HEK293 (cell line): ENCODE results near the gene SLC47A2.
A peak's percentile ranks its signal among the peaks of the same experiment; 100 is the strongest.

Experiments
- HOXD13 ChIP-seq: sonication (generic); formaldehyde crosslinking; IDR thresholded peaks from 2 replicates; pipeline ENCODE4 v1.8.0; 2022; ENCODE audit warnings: missing genetic modification reagents, borderline replicate concordance
- KLF1 ChIP-seq: fragments of 450-650 bp; formaldehyde crosslinking; IDR thresholded peaks from 2 replicates; pipeline ENCODE4 v1.5.1; 2016; ENCODE audit warnings: missing biosample characterization, missing genetic modification characterization
- OSR2 ChIP-seq: fragments of 450-650 bp; formaldehyde crosslinking; IDR thresholded peaks from 2 replicates; pipeline ENCODE4 v1.5.1; 2016; ENCODE audit warnings: missing biosample characterization, missing genetic modification characterization
- YY1 ChIP-seq: fragments of 450-650 bp; formaldehyde crosslinking; IDR thresholded peaks from 2 replicates; pipeline ENCODE4 v1.5.1; 2018; ENCODE audit warnings: missing biosample characterization, missing genetic modification characterization
- ZBTB17 ChIP-seq: fragments of 450-650 bp; formaldehyde crosslinking; IDR thresholded peaks from 2 replicates; pipeline ENCODE4 v1.5.1; 2016; ENCODE audit warnings: missing biosample characterization, missing genetic modification characterization
- ZNF112 ChIP-seq: fragments of 450-650 bp; formaldehyde crosslinking; IDR thresholded peaks from 2 replicates; pipeline ENCODE4 v1.5.0; 2017; ENCODE audit warnings: missing biosample characterization, missing genetic modification characterization
- ZNF157 ChIP-seq: fragments of 450-650 bp; formaldehyde crosslinking; IDR thresholded peaks from 2 replicates; pipeline ENCODE4 v1.5.1; 2016; ENCODE audit warnings: missing biosample characterization, missing genetic modification characterization
- ZNF16 ChIP-seq: fragments of 450-650 bp; formaldehyde crosslinking; IDR thresholded peaks from 2 replicates; pipeline ENCODE4 v1.5.1; 2016; ENCODE audit warnings: low read depth, missing biosample characterization, missing genetic modification characterization
- ZNF184 ChIP-seq: fragments of 450-650 bp; IDR thresholded peaks from 2 replicates; pipeline ENCODE4 v1.5.1; 2018; ENCODE audit warnings: missing biosample characterization, mild to moderate bottlenecking, missing genetic modification characterization
- ZNF211 ChIP-seq: fragments of 450-650 bp; formaldehyde crosslinking; IDR thresholded peaks from 2 replicates; pipeline ENCODE4 v1.5.1; 2016; ENCODE audit warnings: low read depth, missing biosample characterization, missing genetic modification characterization
- ZNF239 ChIP-seq: fragments of 450-650 bp; formaldehyde crosslinking; IDR thresholded peaks from 2 replicates; pipeline ENCODE4 v1.5.1; 2016; ENCODE audit warnings: missing biosample characterization, missing genetic modification characterization
- ZNF274 ChIP-seq, 2 experiments: fragments of 200-500 bp in 1 of 2; fragments of 450-650 bp in 1 of 2; sonication (Bioruptor generic) in 1 of 2; formaldehyde crosslinking in 1 of 2; IDR thresholded peaks; 2 replicates each; pipeline versions ENCODE4 v1.5.1 to v1.6.1; 2014 to 2016; ENCODE audit warnings: borderline replicate concordance in 1 of 2, inconsistent platforms in 1 of 2, low read length in 1 of 2, missing biosample characterization in 1 of 2, missing genetic modification characterization in 1 of 2
- ZNF324 ChIP-seq: fragments of 450-650 bp; formaldehyde crosslinking; IDR thresholded peaks from 2 replicates; pipeline ENCODE4 v1.5.1; 2016; ENCODE audit warnings: missing biosample characterization, missing genetic modification characterization
- ZNF341 ChIP-seq: fragments of 450-650 bp; formaldehyde crosslinking; IDR thresholded peaks from 2 replicates; pipeline ENCODE4; 2016; ENCODE audit warnings: low read depth, missing biosample characterization, missing genetic modification characterization
- ZNF37A ChIP-seq: fragments of 450-650 bp; IDR thresholded peaks from 2 replicates; pipeline ENCODE4 v1.5.1; 2018; ENCODE audit warnings: missing biosample characterization, missing genetic modification characterization
- ZNF529 ChIP-seq: fragments of 450-650 bp; formaldehyde crosslinking; IDR thresholded peaks from 2 replicates; pipeline ENCODE4 v1.5.1; 2017; ENCODE audit warnings: missing genetic modification characterization, missing biosample characterization; ENCODE audit not compliant: insufficient replicate concordance
- ZNF530 ChIP-seq: fragments of 450-650 bp; formaldehyde crosslinking; IDR thresholded peaks from 2 replicates; pipeline ENCODE4 v1.5.1; 2016; ENCODE audit warnings: low read depth, missing biosample characterization, missing genetic modification characterization
- ZNF544 ChIP-seq: fragments of 450-650 bp; formaldehyde crosslinking; IDR thresholded peaks from 2 replicates; pipeline ENCODE4 v1.5.0; 2017; ENCODE audit warnings: missing biosample characterization, missing genetic modification characterization
- ZNF549 ChIP-seq: fragments of 450-650 bp; IDR thresholded peaks from 2 replicates; pipeline ENCODE4 v1.5.1; 2018; ENCODE audit warnings: missing biosample characterization, missing genetic modification characterization, mild to moderate bottlenecking, inconsistent platforms, moderate library complexity
- ZNF600 ChIP-seq: fragments of 450-650 bp; formaldehyde crosslinking; IDR thresholded peaks from 2 replicates; pipeline ENCODE4 v1.5.1; 2016; ENCODE audit warnings: missing biosample characterization, missing genetic modification characterization
- ZNF658 ChIP-seq: fragments of 450-650 bp; formaldehyde crosslinking; IDR thresholded peaks from 2 replicates; pipeline ENCODE4; 2016; ENCODE audit warnings: missing biosample characterization, missing genetic modification characterization
- ZNF830 ChIP-seq: fragments of 450-650 bp; IDR thresholded peaks from 2 replicates; pipeline ENCODE4 v1.5.0; 2018; ENCODE audit warnings: missing biosample characterization, missing genetic modification characterization, low read depth, mild to moderate bottlenecking, moderate library complexity
- ZNF843 ChIP-seq: fragments of 450-650 bp; formaldehyde crosslinking; IDR thresholded peaks from 2 replicates; pipeline ENCODE4 v1.5.1; 2016; ENCODE audit warnings: missing biosample characterization, missing genetic modification characterization
- ZSCAN30 ChIP-seq: fragments of 450-650 bp; IDR thresholded peaks from 2 replicates; pipeline ENCODE4 v1.5.1; 2018; ENCODE audit warnings: missing biosample characterization, mild to moderate bottlenecking, missing genetic modification characterization, moderate library complexity
- TF ChIP-seq, protein P1 (sequence below): fragments of 450-650 bp; formaldehyde crosslinking; IDR thresholded peaks from 2 replicates; pipeline ENCODE4 v1.5.1; 2017; ENCODE audit warnings: missing biosample characterization, missing genetic modification characterization
- TF ChIP-seq, protein P2 (sequence below): fragments of 450-650 bp; formaldehyde crosslinking; IDR thresholded peaks from 2 replicates; pipeline ENCODE4 v1.5.1; 2017; ENCODE audit warnings: missing biosample characterization, mild to moderate bottlenecking, missing genetic modification characterization, moderate library complexity
- TF ChIP-seq, protein P3 (sequence below): fragments of 450-650 bp; formaldehyde crosslinking; IDR thresholded peaks from 2 replicates; pipeline ENCODE4 v1.5.1; 2016; ENCODE audit warnings: missing biosample characterization, missing genetic modification characterization
- TF ChIP-seq, protein P4 (sequence below): fragments of 450-650 bp; formaldehyde crosslinking; IDR thresholded peaks from 2 replicates; pipeline ENCODE4 v1.5.1; 2017; ENCODE audit warnings: missing biosample characterization, missing genetic modification characterization
- TF ChIP-seq, protein P5 (sequence below): fragments of 450-650 bp; formaldehyde crosslinking; IDR thresholded peaks from 2 replicates; pipeline ENCODE4 v1.5.1; 2016; ENCODE audit warnings: missing biosample characterization, missing genetic modification characterization, low read depth

SLC47A2 gene

DNA sequence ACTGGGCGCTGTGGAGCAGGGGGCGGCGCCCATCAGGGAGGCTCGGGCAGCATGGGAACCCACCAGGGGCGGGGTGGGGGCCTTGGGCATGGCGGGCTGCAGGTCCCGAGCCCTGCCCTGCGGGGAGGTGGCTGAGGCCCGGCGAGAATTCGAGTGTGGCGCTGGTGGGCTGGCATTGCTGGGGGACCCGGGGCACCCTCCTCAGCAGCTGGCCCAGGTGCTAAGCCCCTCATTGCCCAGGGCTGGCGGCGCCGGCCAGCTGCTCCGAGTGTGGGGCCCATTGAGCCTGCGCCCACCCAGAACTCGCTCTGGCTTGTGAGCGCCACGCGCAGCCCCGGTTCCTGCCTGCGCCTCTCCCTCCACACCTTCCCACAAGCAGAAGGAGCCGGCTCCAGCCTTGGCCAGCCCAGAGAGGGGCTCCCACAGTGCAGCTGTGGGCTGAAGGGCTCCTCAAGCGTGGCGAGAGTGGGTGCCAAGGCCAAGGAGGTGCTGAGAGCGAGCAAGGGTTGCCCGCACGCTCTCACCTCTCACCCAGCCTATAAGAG, 62.0 kb downstream of the SLC47A2 start (continued):
- no peak for TF ChIP-seq KLF1 (tag by site-specific recombination)
- no peak for TF ChIP-seq ZBTB17 (tag by site-specific recombination)
- TF ChIP-seq ZNF324 (tag by site-specific recombination) = no peak
- TF ChIP-seq ZNF37A (tag by site-specific recombination) = no peak
- TF ChIP-seq, protein P1, sequence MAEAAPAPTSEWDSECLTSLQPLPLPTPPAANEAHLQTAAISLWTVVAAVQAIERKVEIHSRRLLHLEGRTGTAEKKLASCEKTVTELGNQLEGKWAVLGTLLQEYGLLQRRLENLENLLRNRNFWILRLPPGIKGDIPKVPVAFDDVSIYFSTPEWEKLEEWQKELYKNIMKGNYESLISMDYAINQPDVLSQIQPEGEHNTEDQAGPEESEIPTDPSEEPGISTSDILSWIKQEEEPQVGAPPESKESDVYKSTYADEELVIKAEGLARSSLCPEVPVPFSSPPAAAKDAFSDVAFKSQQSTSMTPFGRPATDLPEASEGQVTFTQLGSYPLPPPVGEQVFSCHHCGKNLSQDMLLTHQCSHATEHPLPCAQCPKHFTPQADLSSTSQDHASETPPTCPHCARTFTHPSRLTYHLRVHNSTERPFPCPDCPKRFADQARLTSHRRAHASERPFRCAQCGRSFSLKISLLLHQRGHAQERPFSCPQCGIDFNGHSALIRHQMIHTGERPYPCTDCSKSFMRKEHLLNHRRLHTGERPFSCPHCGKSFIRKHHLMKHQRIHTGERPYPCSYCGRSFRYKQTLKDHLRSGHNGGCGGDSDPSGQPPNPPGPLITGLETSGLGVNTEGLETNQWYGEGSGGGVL = no peak
- TF ChIP-seq, protein P2, sequence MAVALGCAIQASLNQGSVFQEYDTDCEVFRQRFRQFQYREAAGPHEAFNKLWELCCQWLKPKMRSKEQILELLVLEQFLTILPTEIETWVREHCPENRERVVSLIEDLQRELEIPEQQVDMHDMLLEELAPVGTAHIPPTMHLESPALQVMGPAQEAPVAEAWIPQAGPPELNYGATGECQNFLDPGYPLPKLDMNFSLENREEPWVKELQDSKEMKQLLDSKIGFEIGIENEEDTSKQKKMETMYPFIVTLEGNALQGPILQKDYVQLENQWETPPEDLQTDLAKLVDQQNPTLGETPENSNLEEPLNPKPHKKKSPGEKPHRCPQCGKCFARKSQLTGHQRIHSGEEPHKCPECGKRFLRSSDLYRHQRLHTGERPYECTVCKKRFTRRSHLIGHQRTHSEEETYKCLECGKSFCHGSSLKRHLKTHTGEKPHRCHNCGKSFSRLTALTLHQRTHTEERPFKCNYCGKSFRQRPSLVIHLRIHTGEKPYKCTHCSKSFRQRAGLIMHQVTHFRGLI (tag by site-specific recombination) = no peak
- TF ChIP-seq, protein P3, sequence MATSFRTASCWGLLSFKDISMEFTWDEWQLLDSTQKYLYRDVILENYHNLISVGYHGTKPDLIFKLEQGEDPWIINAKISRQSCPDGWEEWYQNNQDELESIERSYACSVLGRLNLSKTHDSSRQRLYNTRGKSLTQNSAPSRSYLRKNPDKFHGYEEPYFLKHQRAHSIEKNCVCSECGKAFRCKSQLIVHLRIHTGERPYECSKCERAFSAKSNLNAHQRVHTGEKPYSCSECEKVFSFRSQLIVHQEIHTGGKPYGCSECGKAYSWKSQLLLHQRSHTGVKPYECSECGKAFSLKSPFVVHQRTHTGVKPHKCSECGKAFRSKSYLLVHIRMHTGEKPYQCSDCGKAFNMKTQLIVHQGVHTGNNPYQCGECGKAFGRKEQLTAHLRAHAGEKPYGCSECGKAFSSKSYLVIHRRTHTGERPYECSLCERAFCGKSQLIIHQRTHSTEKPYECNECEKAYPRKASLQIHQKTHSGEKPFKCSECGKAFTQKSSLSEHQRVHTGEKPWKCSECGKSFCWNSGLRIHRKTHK (tag by site-specific recombination) = no peak
- TF ChIP-seq ZNF530 (tag by site-specific recombination) = no peak
- peak; percentile 73 for TF ChIP-seq ZNF529 (tag by site-specific recombination)
- no peak for TF ChIP-seq ZNF341
- TF ChIP-seq ZNF658 (tag by site-specific recombination) = no peak
- TF ChIP-seq OSR2 (tag by site-specific recombination) = no peak
- no peak for TF ChIP-seq YY1 (tag by site-specific recombination)
- TF ChIP-seq ZNF544 (tag by site-specific recombination) = no peak
- no peak for TF ChIP-seq ZNF843 (tag by site-specific recombination)
- no peak for TF ChIP-seq ZSCAN30 (tag by site-specific recombination)
- TF ChIP-seq ZNF211 (tag by site-specific recombination) = no peak
- TF ChIP-seq ZNF112 (tag by site-specific recombination) = 0 out of 2 replicates have a peak, but pooled peaks have one; percentile 7
- TF ChIP-seq, protein P4, sequence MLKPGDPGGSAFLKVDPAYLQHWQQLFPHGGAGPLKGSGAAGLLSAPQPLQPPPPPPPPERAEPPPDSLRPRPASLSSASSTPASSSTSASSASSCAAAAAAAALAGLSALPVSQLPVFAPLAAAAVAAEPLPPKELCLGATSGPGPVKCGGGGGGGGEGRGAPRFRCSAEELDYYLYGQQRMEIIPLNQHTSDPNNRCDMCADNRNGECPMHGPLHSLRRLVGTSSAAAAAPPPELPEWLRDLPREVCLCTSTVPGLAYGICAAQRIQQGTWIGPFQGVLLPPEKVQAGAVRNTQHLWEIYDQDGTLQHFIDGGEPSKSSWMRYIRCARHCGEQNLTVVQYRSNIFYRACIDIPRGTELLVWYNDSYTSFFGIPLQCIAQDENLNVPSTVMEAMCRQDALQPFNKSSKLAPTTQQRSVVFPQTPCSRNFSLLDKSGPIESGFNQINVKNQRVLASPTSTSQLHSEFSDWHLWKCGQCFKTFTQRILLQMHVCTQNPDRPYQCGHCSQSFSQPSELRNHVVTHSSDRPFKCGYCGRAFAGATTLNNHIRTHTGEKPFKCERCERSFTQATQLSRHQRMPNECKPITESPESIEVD (tag by site-specific recombination) = no peak
- peak; percentile 41; the same call in 1 of the 2 replicates for TF ChIP-seq ZNF549 (tag by site-specific recombination)
- no peak for TF ChIP-seq ZNF157 (tag by site-specific recombination)
- TF ChIP-seq, protein P5, sequence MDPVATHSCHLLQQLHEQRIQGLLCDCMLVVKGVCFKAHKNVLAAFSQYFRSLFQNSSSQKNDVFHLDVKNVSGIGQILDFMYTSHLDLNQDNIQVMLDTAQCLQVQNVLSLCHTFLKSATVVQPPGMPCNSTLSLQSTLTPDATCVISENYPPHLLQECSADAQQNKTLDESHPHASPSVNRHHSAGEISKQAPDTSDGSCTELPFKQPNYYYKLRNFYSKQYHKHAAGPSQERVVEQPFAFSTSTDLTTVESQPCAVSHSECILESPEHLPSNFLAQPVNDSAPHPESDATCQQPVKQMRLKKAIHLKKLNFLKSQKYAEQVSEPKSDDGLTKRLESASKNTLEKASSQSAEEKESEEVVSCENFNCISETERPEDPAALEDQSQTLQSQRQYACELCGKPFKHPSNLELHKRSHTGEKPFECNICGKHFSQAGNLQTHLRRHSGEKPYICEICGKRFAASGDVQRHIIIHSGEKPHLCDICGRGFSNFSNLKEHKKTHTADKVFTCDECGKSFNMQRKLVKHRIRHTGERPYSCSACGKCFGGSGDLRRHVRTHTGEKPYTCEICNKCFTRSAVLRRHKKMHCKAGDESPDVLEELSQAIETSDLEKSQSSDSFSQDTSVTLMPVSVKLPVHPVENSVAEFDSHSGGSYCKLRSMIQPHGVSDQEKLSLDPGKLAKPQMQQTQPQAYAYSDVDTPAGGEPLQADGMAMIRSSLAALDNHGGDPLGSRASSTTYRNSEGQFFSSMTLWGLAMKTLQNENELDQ (tag by site-specific recombination) = no peak
- no peak for TF ChIP-seq HOXD13
- no peak for TF ChIP-seq ZNF16 (tag by site-specific recombination)
- no peak for TF ChIP-seq ZNF830 (tag by site-specific recombination)
- no peak for TF ChIP-seq ZNF274 (IDR thresholded peaks at IDR 0.05; ENCODE audit: low read length)
- TF ChIP-seq ZNF274 (tag by site-specific recombination; IDR thresholded peaks at IDR 0.05; ENCODE audit: borderline replicate concordance) = no peak
- TF ChIP-seq ZNF600 (tag by site-specific recombination) = no peak
- TF ChIP-seq ZNF184 (tag by site-specific recombination) = peak; percentile 72; the same call in 1 of the 2 replicates
- TF ChIP-seq ZNF239 = no peak
